ENCODE measurements around the gene CCM2L.
A peak's percentile ranks its signal among the peaks of the same experiment; 100 is the strongest.

The CCM2L gene

GRCh38 chr20:32051720-32052089 is 41.5 kb downstream of the CCM2L start:
- H3K27ac ChIP-seq (ENCODE audit: low read depth, low read length) = no peak overlapping the region

GRCh38 chr20:32052090-32052777 is 42.0 kb downstream of the CCM2L start, which contains the start of gene HCK:
HCK (plus strand) TSS chr20:32052242.
- H3K4me3 ChIP-seq (ENCODE audit: insufficient read depth, low read length, poor library complexity, severe bottlenecking) = peak within 1 kb of the TSS; percentile 81
- peak within 1 kb of the TSS; percentile 83 for H3K9ac ChIP-seq (ENCODE audit: low read length)
- no peaks in the 10 kb centered on the region for H3K9me3 ChIP-seq (ENCODE audit: insufficient read depth, low read length)
- H3K4me2 ChIP-seq (ENCODE audit: low read depth, low read length, poor library complexity, severe bottlenecking) = peak within 1 kb of the TSS; percentile 95
- H2AFZ ChIP-seq (ENCODE audit: low read depth, low read length, severe bottlenecking) = no peak within 1 kb of the TSS
- TF ChIP-seq EZH2phosphoT487 (conservative IDR thresholded peaks at IDR 0.05; ENCODE audit: low read length) = no peak
- peak within 1 kb of the TSS; percentile 80 for H3K27ac ChIP-seq (ENCODE audit: low read depth, low read length)
- H3K36me3 ChIP-seq (ENCODE audit: low read length) = peaks cover 9% of the 10 kb centered on the region; the same call in 1 of the 2 replicates
- peaks cover 35% of the 10 kb centered on the region for H3K79me2 ChIP-seq (ENCODE audit: insufficient read depth, low read length)
- peaks cover 31% of the 10 kb centered on the region for H3F3A ChIP-seq (ENCODE audit: insufficient read depth)
- no peaks in the 10 kb centered on the region for H3K27me3 ChIP-seq (ENCODE audit: low read length)
- no peaks in the 10 kb centered on the region for H3K9me2 ChIP-seq (replicated peaks; ENCODE audit: insufficient read depth, low read length)
- H4K20me1 ChIP-seq (ENCODE audit: low read depth, low read length) = no peaks in the 10 kb centered on the region

More at GRCh38 chr20:32051720-32052089, 41.5 kb downstream of the CCM2L start:
- peaks cover 32% of the 10 kb centered on the region for H3K79me2 ChIP-seq (ENCODE audit: insufficient read depth, low read length)
- H3K27me3 ChIP-seq (ENCODE audit: low read length) = no peaks in the 10 kb centered on the region
- peak overlapping the region; percentile 81 for H3K4me3 ChIP-seq (ENCODE audit: insufficient read depth, low read length, poor library complexity, severe bottlenecking)
- H3K36me3 ChIP-seq (ENCODE audit: low read length) = peaks cover 9% of the 10 kb centered on the region; the same call in 1 of the 2 replicates
- no peaks in the 10 kb centered on the region for H3K9me3 ChIP-seq (ENCODE audit: insufficient read depth, low read length)
- TF ChIP-seq EZH2phosphoT487 (conservative IDR thresholded peaks at IDR 0.05; ENCODE audit: low read length) = no peak
- no peak for TF ChIP-seq CTCF (IDR thresholded peaks at IDR 0.05; ENCODE audit: insufficient read depth, low read length, poor library complexity, severe bottlenecking)
- no peak overlapping the region for H2AFZ ChIP-seq (ENCODE audit: low read depth, low read length, severe bottlenecking)
- H4K20me1 ChIP-seq (ENCODE audit: low read depth, low read length) = no peaks in the 10 kb centered on the region
- H3K9ac ChIP-seq (ENCODE audit: low read length) = peak overlapping the region; percentile 83
- no peaks in the 10 kb centered on the region for H3K9me2 ChIP-seq (replicated peaks; ENCODE audit: insufficient read depth, low read length)
- H3K4me2 ChIP-seq (ENCODE audit: low read depth, low read length, poor library complexity, severe bottlenecking) = peak overlapping the region; percentile 95
- H3F3A ChIP-seq (ENCODE audit: insufficient read depth) = peaks cover 31% of the 10 kb centered on the region

GRCh38 chr20:32052778-32053362 is 42.6 kb downstream of the CCM2L start:
- Histone ChIP-seq H3K27me3 (ENCODE audit: low read length) (no peaks in the 10 kb centered on the region), H3K4me3 (ENCODE audit: insufficient read depth, low read length, poor library complexity, severe bottlenecking) (peak overlapping the region; percentile 81), H3K9me3 (ENCODE audit: insufficient read depth, low read length) (no peaks in the 10 kb centered on the region), H2AFZ (ENCODE audit: low read depth, low read length, severe bottlenecking) (no peak overlapping the region), H3K79me2 (ENCODE audit: insufficient read depth, low read length) (peaks cover 41% of the 10 kb centered on the region), H3K36me3 (ENCODE audit: low read length) (peaks cover 9% of the 10 kb centered on the region; the same call in 1 of the 2 replicates), H3K27ac (ENCODE audit: low read depth, low read length) (peak overlapping the region; percentile 80), H3K9me2 (replicated peaks; ENCODE audit: insufficient read depth, low read length) (no peaks in the 10 kb centered on the region), H4K20me1 (ENCODE audit: low read depth, low read length) (no peaks in the 10 kb centered on the region), H3K9ac (ENCODE audit: low read length) (peak overlapping the region; percentile 83), H3K4me2 (ENCODE audit: low read depth, low read length, poor library complexity, severe bottlenecking) (peak overlapping the region; percentile 95), H3F3A (ENCODE audit: insufficient read depth) (peaks cover 31% of the 10 kb centered on the region)
- TF ChIP-seq EZH2phosphoT487 (conservative IDR thresholded peaks at IDR 0.05; ENCODE audit: low read length) (no peak), CTCF (IDR thresholded peaks at IDR 0.05; ENCODE audit: insufficient read depth, low read length, poor library complexity, severe bottlenecking) (no peak)

- H3K4me2 ChIP-seq (ENCODE audit: low read depth, low read length, poor library complexity, severe bottlenecking) = peak overlapping the region; percentile 95
- no peak for TF ChIP-seq EZH2phosphoT487 (conservative IDR thresholded peaks at IDR 0.05; ENCODE audit: low read length)
- TF ChIP-seq CTCF (IDR thresholded peaks at IDR 0.05; ENCODE audit: insufficient read depth, low read length, poor library complexity, severe bottlenecking) = no peak
- peaks cover 9% of the 10 kb centered on the region; the same call in 1 of the 2 replicates for H3K36me3 ChIP-seq (ENCODE audit: low read length)
- H3K9me3 ChIP-seq (ENCODE audit: insufficient read depth, low read length) = no peaks in the 10 kb centered on the region
- no peak overlapping the region for H3K4me3 ChIP-seq (ENCODE audit: insufficient read depth, low read length, poor library complexity, severe bottlenecking)
- peaks cover 41% of the 10 kb centered on the region for H3K79me2 ChIP-seq (ENCODE audit: insufficient read depth, low read length)
- H3K27me3 ChIP-seq (ENCODE audit: low read length) = no peaks in the 10 kb centered on the region
- H3K9me2 ChIP-seq (replicated peaks; ENCODE audit: insufficient read depth, low read length) = no peaks in the 10 kb centered on the region
- H3F3A ChIP-seq (ENCODE audit: insufficient read depth) = peaks cover 31% of the 10 kb centered on the region
- no peak overlapping the region for H2AFZ ChIP-seq (ENCODE audit: low read depth, low read length, severe bottlenecking)
- H3K9ac ChIP-seq (ENCODE audit: low read length) = peak overlapping the region; percentile 83
- peak overlapping the region; percentile 80 for H3K27ac ChIP-seq (ENCODE audit: low read depth, low read length)
- H4K20me1 ChIP-seq (ENCODE audit: low read depth, low read length) = no peaks in the 10 kb centered on the region
Observed at GRCh38 chr20:32053648-32054047, 43.4 kb downstream of the CCM2L start.
